Activated CD4-positive, alpha-beta T cell treated with anti-CD3 and anti-CD28 coated beads for 1 hour (primary cell): ENCODE measurements around the gene PCBP3.
"Not testable (repeated sequence)": the region's sequence is repeated elsewhere in the genome, so short reads cannot be mapped to it uniquely, and the experiment has no call there.

ENCODE experiments used
- DNase-seq: peaks from one replicate; pipeline ENCODE4 v3.0.0-alpha.2; 2020

Gene PCBP3

DNA sequence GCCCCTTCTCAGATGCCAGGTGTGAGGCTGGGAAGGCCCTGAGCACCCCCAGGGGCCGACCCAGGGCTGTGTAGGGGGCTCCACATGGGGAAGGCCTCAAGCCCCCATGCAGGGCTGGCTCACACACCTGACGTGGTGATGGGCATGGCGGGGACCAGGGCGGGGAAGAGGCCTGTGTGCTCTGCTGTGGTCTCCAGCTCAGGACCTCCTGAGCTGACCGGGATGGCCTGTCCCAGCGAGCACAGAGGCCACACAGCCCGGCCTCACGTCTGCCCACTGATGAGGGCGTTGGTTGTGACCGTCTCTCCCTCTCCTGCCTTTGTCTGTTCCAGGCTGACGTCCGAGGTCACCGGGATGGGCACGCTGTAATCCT is 297.8 kb downstream of the PCBP3 start:
- DNase-seq = no peak

DNA sequence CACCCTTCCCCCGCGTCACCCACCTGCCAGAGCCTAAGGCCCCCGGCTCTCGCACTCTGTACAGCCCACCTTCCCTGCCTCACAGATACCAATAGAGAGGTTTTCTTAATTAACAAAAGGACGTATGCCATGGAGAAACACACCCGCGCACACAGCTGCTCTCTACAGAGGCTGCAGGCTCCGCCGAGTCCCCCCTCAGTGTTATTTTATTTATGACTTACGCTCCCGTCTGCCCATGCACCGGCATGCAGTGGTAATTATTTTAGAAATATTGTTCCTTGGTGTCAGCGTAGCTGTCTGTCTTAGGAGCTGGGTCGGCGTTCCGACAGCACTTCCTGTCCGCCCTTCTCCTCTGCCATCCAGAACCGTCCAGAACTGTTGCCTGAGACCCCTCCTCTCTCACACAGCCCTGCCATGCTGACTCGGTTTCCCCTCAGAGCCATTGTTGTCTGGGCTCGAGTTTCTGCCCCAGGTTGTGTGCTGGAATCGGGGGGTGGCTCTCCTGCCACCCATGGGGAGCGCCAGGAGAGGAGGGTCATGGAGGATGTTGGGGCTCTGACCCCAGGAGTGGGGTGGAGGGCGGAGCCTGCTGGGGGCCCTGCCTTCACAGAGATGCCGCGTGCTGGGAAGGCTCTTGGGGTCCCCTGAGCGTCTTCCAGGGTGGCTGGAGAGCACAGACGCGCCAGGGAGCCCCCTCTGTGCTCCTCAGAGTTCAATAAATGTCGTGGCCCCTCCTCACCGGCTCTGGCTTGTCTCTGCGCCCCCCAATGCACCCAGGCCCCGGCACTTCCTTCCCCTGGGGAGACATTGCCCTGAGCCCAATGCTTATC is 298.4 kb downstream of the PCBP3 start:
- no peak for DNase-seq

DNA sequence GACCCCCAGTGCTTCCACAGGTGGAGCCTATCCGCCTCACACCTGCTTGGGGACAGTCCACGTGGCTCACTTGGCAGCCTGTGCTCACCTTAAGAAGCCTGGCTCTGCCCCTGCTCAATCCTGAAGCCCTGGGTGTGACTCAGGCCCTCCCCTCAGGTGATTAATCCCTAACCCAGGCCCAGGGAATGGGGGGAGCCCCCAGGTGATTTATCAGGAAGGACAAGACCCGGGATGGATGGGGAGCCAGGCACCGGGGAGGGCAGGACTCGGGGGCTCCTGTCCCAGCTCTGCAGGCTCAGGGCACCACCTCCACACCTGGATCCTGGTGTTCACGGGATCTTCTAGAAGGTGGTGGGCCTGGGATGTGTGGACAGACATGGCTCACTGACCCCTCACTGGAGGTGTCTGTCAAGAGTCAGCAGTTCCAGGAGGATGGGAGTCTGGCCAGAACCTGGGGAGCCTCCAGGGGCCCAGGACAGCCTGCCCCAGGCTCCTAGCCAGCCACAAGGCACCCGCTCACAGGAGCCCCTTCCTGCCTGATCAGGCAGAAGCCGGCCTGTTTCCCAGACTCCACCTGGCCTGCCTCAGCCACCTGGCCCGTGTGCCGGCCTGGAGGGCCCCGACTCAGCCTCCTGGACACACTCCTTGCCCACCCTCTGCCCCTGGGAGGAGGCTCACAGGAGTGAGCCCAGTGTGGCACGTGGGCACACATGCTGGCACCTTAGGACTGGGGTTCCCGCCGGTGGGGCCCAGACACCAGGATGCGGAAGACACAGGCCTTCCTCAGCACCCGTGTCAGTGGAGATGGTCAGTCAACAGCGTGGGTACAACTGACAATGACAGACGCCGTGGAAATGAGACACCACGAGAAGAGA is 299.5 kb downstream of the PCBP3 start:
- DNase-seq = no peak

DNA sequence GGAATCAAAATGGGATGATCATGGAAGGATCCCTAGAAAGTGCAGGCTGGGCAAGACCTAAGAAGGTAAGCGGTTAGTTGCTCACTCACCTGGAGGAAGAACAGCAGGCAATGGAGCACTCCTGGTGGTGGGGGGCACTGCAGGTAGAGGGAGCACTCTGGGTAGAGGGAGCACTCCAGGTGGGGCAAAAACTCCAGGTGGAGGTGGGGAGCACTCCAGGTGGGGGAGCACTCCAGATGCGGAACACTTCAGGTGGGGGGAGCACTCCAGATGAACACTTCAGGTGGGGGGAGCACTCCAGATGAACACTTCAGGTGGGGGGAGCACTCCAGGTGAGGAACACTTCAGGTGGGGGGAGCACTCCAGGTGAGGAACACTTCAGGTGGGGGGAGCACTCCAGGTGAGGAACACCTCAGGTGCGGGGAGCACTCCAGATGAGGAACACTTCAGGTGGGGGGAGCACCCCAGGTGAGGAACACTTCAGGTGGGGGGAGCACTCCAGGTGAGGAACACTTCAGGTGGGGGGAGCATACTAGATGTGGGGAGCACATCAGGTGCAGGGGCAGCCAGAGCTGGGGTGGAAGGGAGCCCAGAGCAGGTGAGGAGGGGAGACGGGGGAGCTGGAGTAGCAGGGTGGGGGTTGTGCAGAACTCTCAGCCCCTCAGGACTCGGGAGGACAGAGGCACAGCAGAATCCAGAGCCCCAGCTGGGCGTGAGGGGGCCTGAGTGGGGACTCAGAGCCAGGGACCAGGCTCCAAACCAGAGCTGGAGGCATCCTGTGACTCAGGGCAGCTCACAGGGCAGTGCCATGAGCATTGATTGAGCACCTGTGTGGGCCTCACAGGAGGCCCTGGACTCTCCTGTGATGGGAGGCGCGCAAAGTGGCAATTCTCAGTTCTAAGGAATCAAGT is 300.4 kb downstream of the PCBP3 start:
- DNase-seq = no peak

DNA sequence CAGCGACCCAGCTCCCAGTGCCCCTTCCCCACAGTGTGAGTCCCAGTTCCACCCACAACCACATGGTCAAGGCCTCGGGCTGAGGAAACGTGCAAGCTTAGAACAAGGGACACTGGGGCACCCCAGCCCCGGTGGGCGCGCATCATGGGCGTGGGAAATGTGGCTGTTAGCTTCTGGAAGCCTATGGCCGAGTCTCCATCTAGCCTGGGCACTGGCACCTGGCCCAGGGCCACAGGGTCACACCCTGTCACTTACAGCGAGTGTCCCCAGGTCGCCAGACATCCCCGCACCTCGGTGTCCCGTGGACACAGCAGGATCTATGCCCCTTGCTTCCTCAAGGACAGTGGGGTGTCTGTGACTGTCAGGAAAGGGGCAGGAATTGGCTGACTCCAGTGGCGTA is 301.1 kb downstream of the PCBP3 start:
- DNase-seq = no peak

DNA sequence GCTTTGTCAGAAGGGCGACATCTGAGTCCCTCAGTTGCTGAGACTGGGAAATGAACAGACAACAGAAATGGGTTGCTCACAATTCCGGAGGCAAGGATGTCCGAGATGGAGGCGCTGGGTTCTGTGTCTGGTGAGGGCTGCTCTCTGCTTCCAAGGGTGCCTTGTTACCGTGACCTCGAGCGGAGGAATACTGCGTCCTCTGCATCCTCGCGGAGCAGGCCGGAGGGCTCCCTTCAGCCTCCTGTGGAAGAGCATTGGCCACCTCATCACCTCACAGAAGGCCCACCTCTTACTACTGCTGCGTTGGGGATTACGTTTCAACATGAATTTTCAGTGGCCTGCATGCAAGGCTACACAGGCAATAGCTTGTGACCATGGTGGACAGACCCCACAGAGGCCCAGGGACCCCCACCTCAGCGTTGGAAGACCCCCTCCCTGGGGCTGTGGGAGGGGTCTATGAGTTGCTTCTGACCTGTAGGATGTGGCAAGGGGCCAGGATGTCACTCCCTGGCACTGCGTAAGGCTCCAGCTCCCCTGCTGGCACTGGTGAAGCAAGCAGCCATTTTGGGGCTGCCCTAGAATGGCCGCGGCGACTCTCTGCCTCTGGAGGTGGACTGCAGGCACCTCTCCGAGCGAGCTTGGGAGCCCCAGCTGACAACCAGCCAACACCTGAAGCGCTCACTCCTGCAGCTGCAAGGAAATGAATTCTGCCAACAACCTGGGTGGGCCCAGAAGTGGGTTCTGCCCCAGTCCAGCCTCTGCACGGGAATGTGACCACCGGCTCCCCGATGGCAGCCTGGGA is 301.7 kb downstream of the PCBP3 start:
- DNase-seq = no peak

DNA sequence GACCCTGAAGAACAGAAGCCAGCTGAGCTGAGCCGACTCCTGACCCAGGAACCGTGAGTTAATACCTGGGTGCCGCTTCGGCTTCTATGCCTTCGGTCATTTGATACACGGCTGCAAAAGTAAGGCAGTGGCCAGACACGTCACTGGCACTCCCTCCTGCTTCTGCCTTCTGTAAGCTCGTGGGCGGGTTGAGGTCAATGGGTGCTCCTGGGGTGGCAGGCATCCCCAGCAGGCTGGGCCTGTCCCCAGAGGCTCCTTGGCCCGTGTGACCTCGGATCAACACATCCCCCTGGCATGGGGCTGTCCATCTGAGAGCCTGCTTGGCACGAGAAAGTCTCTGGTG is 302.3 kb downstream of the PCBP3 start:
- no peak for DNase-seq

DNA sequence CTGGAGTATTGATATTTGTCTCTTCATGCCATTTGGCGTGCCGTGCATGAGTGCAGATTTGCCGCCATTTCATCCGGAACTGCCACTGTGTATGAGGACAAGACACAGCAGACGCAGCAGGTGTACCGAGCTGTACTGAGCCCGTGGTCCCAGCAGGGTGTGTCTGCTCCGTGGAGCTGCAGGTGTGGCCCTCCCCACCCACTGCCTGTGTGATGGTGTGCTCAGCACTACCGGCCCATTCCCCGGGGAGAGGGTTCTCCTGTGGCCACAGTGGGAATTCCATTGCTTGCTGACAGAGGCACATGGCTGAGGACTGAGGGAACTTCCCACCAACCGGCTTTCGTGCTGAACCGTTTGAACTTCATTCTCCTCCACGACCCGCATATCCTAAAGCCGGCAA is 303.8 kb downstream of the PCBP3 start:
- no peak for DNase-seq

DNA sequence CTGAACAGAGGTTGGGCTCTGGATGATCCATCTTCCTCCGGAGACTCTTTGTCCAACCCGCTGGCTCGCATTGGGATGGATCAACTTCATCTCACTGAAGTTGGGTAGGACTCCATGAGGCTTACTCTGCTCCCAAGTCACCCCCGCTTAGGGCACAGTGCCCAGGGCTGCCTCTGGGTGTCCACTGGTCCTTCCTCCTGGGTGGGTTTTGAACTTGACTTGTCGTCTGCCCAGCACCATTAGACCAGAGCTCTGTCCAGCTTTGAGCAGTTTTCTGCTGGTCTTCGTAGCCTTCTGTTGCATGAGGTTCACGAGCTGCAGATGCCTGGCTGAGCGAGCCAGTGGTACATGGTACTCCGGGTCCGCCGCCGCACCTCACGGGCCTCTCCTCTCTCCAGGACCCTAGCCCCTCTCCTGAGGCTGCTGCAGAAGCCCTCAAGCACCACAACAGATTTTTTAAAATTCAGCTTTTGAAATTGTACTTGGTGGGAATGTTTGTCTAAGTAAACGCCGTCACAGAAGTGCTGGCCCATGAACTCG is 304.3 kb downstream of the PCBP3 start:
- DNase-seq = no peak

DNA sequence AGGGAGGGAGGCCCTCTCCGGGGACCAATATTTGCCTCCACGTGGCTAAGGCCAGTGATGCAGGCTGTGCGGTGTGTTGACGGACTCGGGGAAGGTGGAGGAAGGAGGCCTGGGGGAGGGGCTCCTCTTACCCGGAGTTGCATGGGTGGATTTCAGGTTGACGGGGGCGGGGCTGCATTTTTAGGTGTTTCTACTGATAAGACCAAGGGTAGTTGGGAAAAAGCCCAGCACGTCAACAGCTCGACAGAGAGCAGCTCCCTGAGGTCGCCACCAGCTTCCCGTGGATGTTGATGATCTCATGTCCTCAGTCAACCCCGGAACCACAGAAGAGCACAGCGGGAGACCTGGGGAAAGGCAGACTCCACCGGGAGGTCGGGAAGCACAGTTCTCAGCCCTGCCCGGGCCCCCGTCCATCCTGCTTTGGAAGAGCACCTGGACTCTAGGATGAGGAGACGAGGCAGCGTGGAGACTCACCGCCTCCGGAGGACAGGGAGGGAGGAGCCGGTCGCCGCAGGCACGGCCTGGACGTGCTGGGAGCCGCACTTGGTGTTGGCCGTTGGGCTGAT is 305.1 kb downstream of the PCBP3 start:
- no peak for DNase-seq

DNA sequence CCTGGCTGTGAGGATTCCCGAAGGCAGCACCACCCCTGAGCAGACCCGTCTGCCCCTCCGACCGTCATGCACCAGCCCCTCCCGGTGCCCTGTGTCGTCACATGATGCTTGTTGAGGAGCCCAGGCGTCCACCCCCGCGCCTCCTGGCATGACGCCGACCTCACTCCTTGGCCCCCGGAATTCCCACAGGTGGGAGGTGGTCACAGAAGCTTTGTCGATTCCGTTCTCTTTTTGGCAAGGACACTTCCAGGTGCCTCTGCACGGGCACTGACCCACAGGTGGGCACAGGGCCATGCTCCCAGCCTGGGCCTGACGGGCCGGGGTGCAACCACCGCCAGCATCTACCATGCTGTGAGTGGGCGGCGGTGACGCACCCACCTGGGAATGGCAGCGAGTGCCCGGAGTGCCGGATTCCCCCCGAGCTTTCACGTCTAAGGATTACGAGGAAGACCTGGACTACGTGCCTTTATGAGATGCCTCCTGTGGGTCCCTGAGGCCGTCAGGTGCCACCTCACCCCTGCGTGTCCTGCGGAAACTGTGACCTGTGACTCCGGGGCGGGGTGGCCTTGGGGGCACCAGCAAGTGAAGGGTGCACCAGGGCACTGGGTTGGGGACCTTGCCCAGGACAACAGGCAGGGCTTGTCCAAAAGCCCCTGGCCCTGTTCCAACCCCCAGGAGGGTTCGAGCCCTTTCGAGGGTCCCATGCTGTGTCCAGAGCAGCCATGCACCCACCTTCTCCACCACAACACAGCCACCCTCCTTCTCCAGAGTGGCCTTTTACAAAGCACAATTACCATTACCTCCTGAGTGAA is 306.6 kb downstream of the PCBP3 start:
- DNase-seq = no peak

DNA sequence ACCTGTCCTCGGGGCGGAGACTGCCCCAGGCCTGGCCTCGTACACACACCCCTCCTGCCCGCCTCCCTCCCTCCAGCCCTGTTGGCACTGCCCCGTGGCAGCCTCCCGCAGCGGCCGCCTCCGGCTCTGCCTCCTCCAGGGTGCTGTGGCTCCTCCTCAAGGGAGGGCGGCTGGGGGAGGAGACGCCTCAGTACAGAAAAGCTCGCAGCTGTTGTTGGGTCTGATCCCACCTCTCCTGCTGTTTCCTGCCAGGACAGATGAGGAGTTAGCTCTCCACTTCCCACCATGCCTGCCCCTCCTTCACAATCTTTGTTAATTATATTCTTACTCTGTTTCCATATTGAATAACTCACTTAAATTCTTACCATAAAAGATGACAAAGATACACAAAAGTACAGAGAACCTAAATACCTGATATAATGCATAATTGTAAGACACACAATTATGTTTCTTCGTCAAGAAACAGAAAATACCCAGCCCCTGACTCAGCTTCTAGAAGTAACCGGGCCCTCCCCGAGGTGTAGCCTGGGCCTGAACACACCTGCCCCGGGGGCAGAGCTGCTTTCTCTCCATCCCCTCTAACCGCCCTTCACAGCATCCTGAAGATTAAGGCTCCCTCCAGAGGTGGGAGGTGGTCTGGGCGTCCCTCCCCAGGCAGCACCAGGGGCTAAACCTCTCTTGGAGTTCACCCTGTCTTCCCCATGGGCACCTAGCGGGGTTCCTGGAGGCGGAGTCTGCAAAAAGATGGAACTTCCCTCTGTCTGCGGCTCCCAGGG is 307.4 kb downstream of the PCBP3 start:
- DNase-seq = no peak

DNA sequence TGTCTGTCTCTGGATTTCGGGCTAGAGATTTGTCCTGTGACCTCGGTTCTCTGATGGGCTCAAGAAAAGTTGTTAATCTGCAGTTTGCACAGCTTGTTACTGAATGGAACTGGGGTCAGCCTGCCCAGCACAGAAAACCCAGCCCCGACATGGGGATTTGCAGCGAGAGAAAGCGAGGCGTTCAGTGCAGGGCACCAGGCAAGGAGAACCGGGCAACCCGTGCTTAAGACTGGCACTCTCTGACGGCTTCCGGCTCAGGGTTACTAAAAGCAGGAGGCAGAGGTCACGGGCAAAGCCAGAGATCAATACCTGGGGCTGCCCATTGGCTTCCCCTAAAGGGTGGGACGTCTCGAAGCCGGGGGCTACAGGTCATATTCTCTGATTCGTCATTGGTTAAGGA is 308.2 kb downstream of the PCBP3 start:
- no peak for DNase-seq

DNA sequence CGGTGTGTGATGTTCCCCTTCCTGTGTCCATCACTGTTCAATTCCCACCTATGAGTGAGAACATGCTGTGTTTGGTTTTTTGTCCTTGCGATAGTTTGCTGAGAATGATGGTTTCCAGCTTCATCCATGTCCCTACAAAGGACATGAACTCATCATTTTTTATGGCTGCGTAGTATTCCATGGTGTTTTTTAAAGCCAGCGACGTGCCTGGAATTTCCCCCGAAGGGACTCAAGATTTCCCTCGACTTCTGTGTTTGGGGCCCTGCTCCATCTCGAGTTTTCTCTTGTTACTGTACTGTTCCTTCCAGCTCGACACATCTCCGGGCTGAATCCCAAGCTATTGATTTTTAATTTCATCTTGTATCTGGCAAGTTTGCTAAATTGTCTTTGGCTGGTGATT is 309.0 kb downstream of the PCBP3 start:
- DNase-seq = not testable (repeated sequence)

DNA sequence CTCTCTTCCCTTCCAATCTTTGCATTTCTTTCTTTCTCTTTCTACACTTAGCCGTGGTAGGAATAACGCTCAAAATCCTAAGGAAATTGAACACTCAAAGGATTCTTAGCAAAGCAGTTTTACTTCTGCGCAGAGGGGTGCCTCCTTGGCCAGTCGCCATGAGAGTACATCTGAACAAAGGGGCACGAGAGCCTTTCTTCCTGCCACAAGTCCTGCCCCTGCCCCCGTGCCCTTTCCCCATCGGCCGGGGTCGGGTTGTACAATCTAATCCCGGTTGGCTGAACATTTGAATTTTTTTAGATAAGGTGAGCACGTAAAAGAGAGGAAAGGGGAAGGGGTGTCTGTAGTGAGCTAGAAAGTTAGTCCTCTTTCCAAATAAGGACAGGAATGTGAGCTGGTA is 309.4 kb downstream of the PCBP3 start:
- DNase-seq = no peak

DNA sequence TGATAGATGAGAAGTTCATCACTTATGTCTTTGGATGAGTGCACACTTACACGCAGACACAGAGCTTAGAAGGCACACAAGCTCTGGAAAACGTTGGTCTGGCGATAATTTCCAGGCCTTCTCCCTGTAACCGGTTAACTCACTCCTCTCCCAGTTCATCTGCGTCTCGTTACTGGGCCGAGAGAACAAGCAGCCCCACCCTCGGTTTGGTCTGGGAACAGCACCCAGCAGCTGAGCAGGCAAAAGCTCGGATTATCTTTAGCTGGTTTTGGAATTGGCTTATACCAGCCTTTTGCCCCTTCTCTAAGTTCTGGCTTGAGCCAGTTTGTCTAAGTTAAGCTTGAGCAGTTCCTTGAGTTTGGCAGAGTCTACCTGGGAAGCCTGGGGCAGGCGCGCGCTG is 310.7 kb downstream of the PCBP3 start:
- DNase-seq = no peak

DNA sequence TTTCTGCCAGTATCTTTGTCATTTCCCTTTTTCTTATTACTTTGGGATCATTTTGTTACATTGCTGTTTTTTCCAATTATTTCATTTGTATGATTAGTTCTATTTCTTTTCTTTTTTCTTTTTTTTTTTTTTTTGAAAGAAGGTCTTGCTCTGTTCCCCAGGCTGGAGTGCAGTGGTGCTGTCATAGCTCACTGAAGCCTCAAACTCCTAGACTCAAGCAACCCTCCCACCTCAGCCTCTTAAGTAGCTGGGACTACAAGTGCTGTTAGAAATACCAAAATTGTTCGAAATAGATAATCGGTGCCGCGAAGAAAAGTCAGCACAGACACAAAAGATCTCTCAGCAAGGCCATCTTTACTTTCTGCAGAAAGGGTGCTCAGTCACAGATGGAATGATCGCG is 311.4 kb downstream of the PCBP3 start:
- DNase-seq = no peak

DNA sequence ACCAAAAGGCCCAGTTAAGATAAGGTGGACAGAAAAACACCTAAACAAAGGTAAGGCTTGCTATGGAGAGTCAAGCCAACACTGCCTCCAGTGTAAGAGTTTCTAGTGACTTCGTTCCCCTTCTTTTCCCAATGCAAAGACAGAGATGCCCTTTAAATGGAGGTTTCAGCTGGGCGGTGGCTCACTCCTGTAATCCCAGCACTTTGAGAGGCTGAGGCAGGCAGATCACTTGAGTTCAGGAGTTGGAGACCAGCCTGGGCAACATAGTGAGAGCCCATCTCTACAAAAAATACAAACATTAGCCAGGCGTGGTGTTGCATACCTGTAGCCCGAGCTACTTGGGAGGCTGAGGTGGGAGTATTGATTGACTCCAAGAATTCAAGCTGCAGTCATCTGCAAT is 314.0 kb downstream of the PCBP3 start:
- DNase-seq = no peak

DNA sequence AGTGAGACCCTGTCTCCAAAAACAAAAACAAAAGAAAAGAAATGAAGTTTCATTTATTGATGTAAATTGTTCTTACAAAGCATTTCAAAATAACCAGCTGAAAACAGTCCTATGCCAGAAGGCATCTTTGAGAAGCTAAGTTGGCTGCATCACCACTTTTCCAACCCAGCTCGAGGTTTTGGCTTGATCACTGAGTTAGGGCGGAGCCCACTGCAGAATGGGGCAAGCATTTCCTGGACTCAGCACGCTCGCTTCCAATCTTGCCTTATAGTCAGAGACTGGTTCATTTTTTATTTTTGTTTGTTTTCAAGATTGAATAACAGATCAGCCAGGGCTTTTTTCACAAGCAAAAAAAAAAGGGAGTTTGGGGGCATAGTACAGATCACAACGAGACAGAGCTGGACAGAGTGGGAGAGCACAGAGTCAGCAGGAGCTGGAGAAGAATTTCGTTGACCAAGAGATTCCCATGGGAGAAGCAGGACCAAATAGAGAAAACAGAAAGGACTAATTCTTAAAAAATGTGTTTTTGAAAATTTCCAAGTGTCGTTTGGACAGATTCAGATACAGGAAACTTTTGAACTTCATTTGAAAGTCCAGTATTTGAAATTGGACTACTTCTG is 314.6 kb downstream of the PCBP3 start:
- no peak for DNase-seq

DNA sequence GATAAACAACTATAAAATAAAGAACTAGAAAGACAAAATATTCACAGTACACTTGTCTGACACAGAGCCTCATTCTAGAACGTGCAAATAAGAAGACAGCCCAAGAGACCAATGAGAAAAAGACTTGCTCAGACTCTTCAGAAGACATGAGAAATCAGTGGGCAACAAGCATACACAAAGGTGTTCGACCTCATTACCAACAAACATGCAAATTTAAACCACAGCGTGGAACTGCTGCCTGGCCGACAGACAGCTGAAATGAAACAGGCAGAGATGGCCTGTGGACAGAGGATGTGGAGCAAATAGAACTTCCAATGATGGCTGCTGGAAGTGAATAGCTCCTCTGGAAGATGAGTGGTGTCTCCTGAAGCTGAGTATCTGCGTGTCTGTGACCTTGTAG is 315.7 kb downstream of the PCBP3 start:
- no peak for DNase-seq
